Stimulated activated naive CD4-positive, alpha-beta T cell (primary cell): Measurements from ENCODE around the gene B3GALT4.
"Not testable (repeated sequence)": the region's sequence is repeated elsewhere in the genome, so short reads cannot be mapped to it uniquely, and the experiment has no call there.

Experiments
- DNase-seq, 6 experiments: peaks; one replicate each; lab custom pipeline; 2025; lab: John Stamatoyannopoulos, UW

Gene B3GALT4

DNA sequence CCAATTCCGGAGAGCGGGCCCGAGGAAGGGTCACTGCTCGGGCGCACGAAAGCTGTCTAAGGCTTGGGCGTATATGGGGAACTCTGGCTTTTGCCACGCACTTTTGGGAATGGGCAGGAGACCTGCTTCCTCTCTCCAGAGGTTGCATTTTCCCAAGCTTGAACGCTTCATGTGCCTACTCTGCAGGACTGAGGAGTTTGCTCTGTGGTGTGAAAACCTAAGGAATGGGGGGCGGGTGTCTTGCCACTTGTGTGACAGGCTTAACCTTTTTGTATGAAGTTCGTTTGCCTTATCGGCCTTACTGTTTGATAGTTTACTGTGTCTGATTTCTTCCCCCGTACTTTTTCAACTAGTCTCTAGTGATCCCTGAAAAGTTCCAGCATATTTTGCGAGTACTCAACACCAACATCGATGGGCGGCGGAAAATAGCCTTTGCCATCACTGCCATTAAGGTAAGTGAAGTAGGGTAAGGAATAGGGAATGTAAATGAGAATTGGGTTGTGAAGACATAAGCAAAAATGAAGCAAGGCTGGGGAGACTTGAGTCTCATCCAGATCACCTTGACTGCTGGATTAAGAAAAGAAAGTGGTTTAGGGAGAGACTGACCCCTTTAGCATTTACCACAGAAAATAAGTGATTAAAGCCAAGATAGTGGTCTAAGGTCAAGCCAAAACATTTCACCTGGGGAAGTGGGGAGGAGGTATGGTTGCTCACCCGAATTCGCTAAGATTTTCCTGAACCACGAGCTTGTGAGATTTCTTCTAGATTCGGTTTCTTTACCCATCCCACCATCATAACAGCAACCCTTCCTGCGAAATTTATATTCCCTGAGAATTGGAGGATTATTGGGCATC lies 4.4 kb upstream of the B3GALT4 start:
- DNase-seq = peak in 1 of 6 experiments; percentile 29

GRCh38 chr6:33273129-33273923 lies 3.6 kb upstream of the B3GALT4 start:
- DNase-seq = no peak

DNA sequence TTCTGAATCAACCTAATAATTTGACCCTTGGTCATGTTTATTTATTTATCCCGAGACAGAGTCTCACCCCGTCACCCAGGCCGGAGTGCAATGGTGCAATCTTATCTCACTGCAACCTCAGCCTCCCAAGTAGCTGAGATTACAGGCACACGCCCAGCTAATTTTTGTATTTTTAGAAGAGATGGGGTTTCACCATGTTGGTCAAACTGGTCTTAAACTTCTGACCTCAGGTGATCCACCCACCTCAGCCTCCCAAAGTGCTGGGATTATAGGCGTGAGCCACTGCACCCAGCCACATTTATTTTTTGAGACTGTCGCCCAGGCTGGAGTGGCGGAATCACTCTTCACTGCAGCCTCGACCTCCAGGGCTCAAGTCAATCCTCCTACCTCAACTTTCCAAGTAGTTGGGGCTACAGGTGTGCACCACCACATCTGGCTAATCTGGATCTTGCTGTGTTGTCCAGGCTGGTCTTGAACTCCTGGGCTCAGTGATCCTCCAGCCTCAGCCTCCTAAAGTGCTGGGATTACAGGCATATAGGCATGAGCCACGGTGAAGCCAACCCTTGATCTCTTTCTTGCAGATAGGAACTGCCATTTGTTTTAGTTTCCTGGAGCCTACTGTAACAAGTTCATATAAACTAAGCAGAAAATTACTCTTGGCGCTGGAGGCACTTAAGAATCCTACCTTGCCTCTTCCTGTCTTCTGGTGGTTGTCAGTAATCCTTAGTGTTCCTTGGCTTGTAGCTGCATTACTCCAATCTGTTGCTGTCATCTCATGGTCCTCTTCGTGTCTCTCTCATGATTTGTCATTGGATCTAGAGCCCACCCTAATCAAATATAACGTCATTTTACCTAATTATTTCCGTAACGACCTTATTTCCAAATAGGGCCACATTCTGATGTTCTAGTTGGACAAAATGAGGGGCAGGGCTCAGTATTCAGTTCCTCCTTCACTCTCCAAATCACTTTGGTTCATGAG lies 2.7 kb upstream of the B3GALT4 start:
- no peak for DNase-seq

GRCh38 chr6:33275795-33276580 lies 935 bp upstream of the B3GALT4 start:
- not testable (repeated sequence) for DNase-seq

- no peak for DNase-seq
These were observed 401 bp upstream of the B3GALT4 start for GRCh38 chr6:33276581-33276863.

GRCh38 chr6:33277663-33278391 lies 904 bp downstream of the B3GALT4 start:
- DNase-seq = peak in 2 of 6 experiments; percentile 16 to 41

DNA sequence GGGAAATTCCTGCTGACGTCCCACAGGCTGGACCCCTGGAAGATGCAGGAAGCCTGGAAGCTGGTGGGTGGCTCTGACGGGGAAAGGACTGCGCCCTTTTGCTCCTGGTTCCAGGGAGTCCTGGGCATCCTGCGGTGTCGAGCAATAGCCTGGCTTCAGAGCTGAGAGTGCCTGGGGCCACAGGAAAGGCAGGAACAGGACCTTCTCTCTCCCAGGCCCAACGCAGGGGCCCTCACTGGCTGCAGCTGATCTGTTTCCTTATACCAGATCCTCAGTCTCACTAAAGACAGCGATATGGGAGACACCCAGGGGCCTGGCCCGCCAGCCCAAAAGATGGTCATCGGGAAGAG lies 1.4 kb downstream of the B3GALT4 start:
- DNase-seq = no peak

- DNase-seq = no peak
These were observed 1.9 kb downstream of the B3GALT4 start for GRCh38 chr6:33278810-33279209.

DNA sequence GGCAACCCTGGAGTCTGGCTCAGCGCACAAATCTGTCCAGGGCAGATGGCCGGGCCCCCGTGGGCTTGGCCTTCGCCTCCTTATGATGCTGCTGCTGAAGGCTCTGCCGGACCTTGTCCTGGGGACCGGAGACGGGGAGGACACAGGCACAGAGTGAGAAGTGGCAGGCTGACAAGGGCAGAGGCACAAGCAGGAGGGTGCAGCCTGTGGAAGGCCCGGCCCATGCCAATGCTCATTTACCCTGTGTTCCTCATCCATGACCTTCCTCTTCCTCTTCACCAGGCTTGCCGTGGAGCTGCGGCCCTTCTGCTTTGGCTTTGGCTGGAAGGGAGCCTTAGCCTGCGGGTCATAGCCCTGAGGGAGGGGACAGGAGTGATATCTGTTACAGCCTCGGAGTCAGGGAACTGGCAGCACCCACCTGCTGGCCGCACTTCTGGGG lies 2.4 kb downstream of the B3GALT4 start:
- no peak for DNase-seq

DNA sequence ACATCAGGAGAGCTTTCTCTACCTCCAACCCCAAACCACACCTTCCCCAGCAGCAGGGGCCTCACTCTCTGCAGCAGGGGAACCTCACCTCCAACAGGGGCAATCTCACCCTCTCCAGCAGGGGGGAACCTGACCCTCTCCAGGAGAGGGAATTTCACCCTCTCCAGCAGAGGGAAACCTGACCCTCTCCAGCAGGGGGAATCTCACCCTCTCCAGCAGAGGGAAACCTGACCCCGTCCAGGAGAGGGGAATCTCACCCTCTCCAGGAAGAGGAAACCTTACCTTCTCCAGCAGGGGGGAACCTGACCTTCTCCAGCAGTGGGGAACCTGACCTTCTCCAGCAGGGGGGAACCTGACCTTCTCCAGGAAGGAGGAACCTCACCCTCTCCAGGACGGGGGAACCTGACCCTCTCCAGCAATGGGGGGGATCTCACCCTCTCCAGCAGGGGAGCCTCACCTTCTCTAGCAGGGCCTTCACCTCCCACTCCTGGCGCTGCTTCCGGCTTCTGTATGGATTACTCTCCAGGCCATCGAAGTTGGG lies 3.1 kb downstream of the B3GALT4 start:
- DNase-seq = peak in 2 of 6 experiments; percentile 11 to 12

- no peak for DNase-seq
These were observed 3.6 kb downstream of the B3GALT4 start for GRCh38 chr6:33280539-33280938.

- DNase-seq = not testable (repeated sequence)
These were observed 8.3 kb downstream of the B3GALT4 start for GRCh38 chr6:33285214-33285613.

DNA sequence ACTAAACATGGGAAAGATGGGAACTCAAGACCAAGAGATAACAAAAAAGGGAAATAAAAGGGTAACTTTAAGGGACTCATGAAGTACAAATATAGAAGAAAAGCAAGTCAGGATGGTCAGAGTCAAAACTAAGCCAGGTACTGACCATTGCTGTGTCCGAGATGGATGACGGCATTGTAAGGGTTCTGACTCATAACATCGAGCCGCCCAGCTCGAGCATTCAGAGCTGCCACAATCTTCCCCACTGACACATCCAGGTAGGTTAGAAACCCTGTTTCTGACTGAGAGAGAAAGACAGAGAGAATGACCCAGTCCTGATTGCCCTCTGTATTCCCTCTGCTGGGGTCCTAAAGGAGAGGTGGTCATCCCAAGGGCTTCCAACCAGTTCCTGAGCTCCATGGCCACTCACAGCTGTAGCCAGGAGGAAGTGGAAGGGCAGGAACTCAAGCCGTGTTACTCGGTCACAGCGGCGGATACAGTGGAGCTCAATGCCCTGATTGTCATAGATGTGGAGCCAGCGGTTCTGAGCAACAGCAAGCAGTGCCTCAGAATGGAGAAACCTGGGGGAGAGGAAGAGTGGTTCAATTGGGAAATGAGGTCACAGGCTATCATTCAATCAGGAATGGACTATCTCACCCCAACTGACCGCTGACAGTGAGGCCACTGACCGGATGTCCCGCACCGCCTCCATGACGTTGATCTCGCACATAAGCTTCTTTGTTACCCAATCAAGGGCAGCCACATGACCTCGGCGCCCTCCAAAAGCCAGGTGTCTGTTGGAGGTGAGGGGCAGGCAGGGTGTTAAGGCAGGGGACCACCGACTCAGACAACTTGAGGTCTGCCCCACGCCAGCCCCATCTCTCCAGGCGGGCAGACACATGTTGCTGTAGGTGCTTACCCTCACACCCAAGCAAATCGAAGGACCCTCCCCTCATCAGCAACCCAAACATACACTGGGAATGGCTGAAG lies 10.3 kb downstream of the B3GALT4 start:
- DNase-seq = no peak

- no peak for DNase-seq
These were observed 11.4 kb downstream of the B3GALT4 start for GRCh38 chr6:33288141-33288920.

GRCh38 chr6:33288921-33289783 lies 12.2 kb downstream of the B3GALT4 start, which contains the start of the genes PFDN6 and WDR46:
Gene PFDN6, plus strand, starts transcription at chr6:33289601. Its CDS starts 256 bp downstream, at chr6:33289857.
Gene WDR46, minus strand, starts transcription at chr6:33289239. Its CDS starts 69 bp downstream, at chr6:33289170.
- DNase-seq = peak; percentile 66 to 97 (median 84)

- no peak for DNase-seq
These were observed 12.9 kb downstream of the B3GALT4 start for GRCh38 chr6:33289784-33290315.

DNA sequence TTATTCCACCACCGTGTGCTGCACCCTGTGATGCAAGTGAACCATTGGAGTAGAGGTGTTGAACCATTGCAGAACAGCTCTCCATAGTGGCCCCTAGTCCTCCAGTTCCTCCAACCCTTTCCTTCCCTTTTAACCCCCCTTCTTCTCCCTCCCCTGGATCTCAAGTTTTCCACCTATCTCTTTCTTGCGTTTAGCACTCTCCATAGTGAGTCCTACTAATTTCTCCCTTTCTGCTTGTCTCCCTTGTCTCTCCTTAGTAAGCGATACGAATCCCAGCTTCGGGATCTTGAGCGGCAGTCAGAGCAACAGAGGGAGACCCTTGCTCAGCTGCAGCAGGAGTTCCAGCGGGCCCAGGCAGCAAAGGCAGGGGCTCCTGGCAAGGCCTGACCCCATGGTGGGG lies 13.5 kb downstream of the B3GALT4 start:
- DNase-seq = no peak
